Endothelial cell of umbilical vein (primary cell): ENCODE data around the gene CLIC4. TPM values are rescaled to one million over a fixed set of nuclear protein-coding genes. Genes with fewer than 3 reads are reported as not detected.

Experiments
- BruUV-seq: library from RNA; stranded (reverse); fragments of 400-500 nt; replicated peaks from 2 replicates; lab custom pipeline; 2021; lab: Mats Ljungman, UMichigan
- CTCF ChIA-PET: fragments of 300-600, 350-600 bp; sonication (Branson Sonifier 250); formaldehyde crosslinking; loops from one replicate; lab custom pipeline; 2021; ENCODE audit warnings: antibody characterized with exemption, inconsistent platforms; lab: Charles Lee
- POLR2A ChIA-PET: fragments of 300-600, 350-600 bp; sonication (Branson Sonifier 250); formaldehyde crosslinking; loops from one replicate; lab custom pipeline; 2021; ENCODE audit warnings: antibody characterized with exemption, inconsistent platforms; lab: Charles Lee
- DNase-seq: peaks from one replicate; pipeline ENCODE4 v3.0.0-alpha.2; 2011; ENCODE audit warnings: low read depth, low spot score
- FAIRE-seq: peaks from 2 replicates; lab custom pipeline; 2011; peaks lifted over from hg19 to GRCh38; lab: Jason Lieb, UNC
- H2AFZ ChIP-seq: 2 replicates; pipeline ENCODE4 v1.6.0; 2012; ENCODE audit warnings: low read depth, low read length, control low read depth, inconsistent platforms
- H3K27ac ChIP-seq: 2 replicates; pipeline ENCODE4 v1.5.1; 2011; ENCODE audit warnings: low read depth, mild to moderate bottlenecking, control low read depth, low read length, moderate library complexity; ENCODE audit not compliant: insufficient read depth
- H3K27me3 ChIP-seq, 2 experiments: 2 replicates each; pipeline versions ENCODE4 v1.6.0 to v1.6.1; 2011; ENCODE audit warnings: low read length in 2 of 2, mixed read lengths in 1 of 2; ENCODE audit not compliant: control insufficient read depth in 2 of 2, insufficient read depth in 2 of 2
- H3K36me3 ChIP-seq, 2 experiments: 2 replicates in 1 of 2; 3 replicates in 1 of 2; pipeline ENCODE4 v1.5.1; 2011; ENCODE audit warnings: low read length in 2 of 2, mild to moderate bottlenecking in 1 of 2, moderate library complexity in 1 of 2; ENCODE audit not compliant: control insufficient read depth in 2 of 2, insufficient read depth in 2 of 2; ENCODE audit errors: extremely low read depth in 1 of 2
- H3K4me1 ChIP-seq: 3 replicates; pipeline ENCODE4 v1.5.1; 2011; ENCODE audit warnings: mild to moderate bottlenecking, low read length; ENCODE audit not compliant: control insufficient read depth, insufficient read depth; ENCODE audit errors: extremely low read depth
- H3K4me2 ChIP-seq: 2 replicates; pipeline ENCODE4 v1.6.1; 2011; ENCODE audit warnings: low read length, control low read depth, mixed read lengths; ENCODE audit not compliant: insufficient read depth
- H3K4me3 ChIP-seq, 3 experiments: fragments of 200-600 bp in 1 of 3; sonication (generic), shearing (Covaris generic) in 1 of 3; replicated peaks in 1 of 3; 2 replicates each; pipeline ENCODE4 v1.5.1; 2011 to 2016; ENCODE audit warnings: control low read depth in 3 of 3, low read length in 3 of 3, mild to moderate bottlenecking in 2 of 3, inconsistent platforms in 1 of 3, low read depth in 1 of 3, moderate library complexity in 1 of 3; ENCODE audit not compliant: insufficient read depth in 1 of 3
- H3K79me2 ChIP-seq: 2 replicates; pipeline ENCODE4 v1.6.0; 2012; ENCODE audit warnings: low read length, inconsistent platforms; ENCODE audit not compliant: control insufficient read depth, insufficient read depth
- H3K9ac ChIP-seq: replicated peaks from 2 replicates; pipeline ENCODE3; 2011; ENCODE audit warnings: low read length, control low read depth; ENCODE audit not compliant: insufficient read depth; ENCODE audit errors: extremely low read depth
- H3K9me1 ChIP-seq: replicated peaks from 3 replicates; pipeline ENCODE4 v1.6.0; 2011; ENCODE audit warnings: mild to moderate bottlenecking, low read length; ENCODE audit not compliant: control insufficient read depth, insufficient read depth; ENCODE audit errors: extremely low read depth
- H3K9me3 ChIP-seq: replicated peaks from 2 replicates; pipeline ENCODE4 v1.5.1; 2012; ENCODE audit warnings: low read length, inconsistent platforms; ENCODE audit not compliant: control insufficient read depth, insufficient read depth
- H4K20me1 ChIP-seq: replicated peaks from 2 replicates; pipeline ENCODE3; 2011; ENCODE audit warnings: mild to moderate bottlenecking, low read length; ENCODE audit not compliant: control insufficient read depth, insufficient read depth; ENCODE audit errors: extremely low read depth
- EZH2 ChIP-seq: IDR thresholded peaks from 2 replicates; pipeline ENCODE4 v1.6.1; 2012; ENCODE audit warnings: borderline replicate concordance, low read depth, mild to moderate bottlenecking, moderate library complexity, low read length, inconsistent platforms; ENCODE audit not compliant: severe bottlenecking
- FOS ChIP-seq: IDR thresholded peaks from 2 replicates; pipeline ENCODE4 v1.6.1; 2011; ENCODE audit warnings: mild to moderate bottlenecking, low read length, moderate library complexity, borderline replicate concordance; ENCODE audit not compliant: insufficient read depth
- GATA2 ChIP-seq: IDR thresholded peaks from 2 replicates; pipeline ENCODE4 v1.7.0; 2011; ENCODE audit warnings: low read depth, mild to moderate bottlenecking, moderate library complexity, mixed read lengths, low read length; ENCODE audit not compliant: insufficient read length, insufficient read depth
- JUN ChIP-seq: IDR thresholded peaks from 2 replicates; pipeline ENCODE4 v1.6.1; 2011; ENCODE audit warnings: borderline replicate concordance, low read depth; ENCODE audit not compliant: insufficient read length, insufficient read depth
- MYC ChIP-seq: IDR thresholded peaks from one replicate; pipeline ENCODE4 v1.6.1; 2011; ENCODE audit warnings: mild to moderate bottlenecking, low read depth, low read length
- POLR2A ChIP-seq: IDR thresholded peaks from 2 replicates; pipeline ENCODE4 v1.6.1; 2012; ENCODE audit warnings: low read depth, mild to moderate bottlenecking, control low read depth, low read length
- POLR2AphosphoS5 ChIP-seq: IDR thresholded peaks from 2 replicates; pipeline ENCODE4 v1.6.1; 2012; ENCODE audit warnings: low read depth, mild to moderate bottlenecking, control low read depth, low read length, moderate library complexity; ENCODE audit not compliant: insufficient read depth
- dilution Hi-C: fragments of 300-500 bp; cut with MboI; formaldehyde crosslinking; loops from one replicate; pipeline ENCODE4 v1.15.0; 2019; ENCODE audit warnings: low sequenced_read_pairs; ENCODE audit not compliant: extremely low pct_ligation_motif_present
- intact Hi-C: fragments of 100-400 bp; cut with micrococcal nuclease; formaldehyde crosslinking; loops from one replicate; pipeline ENCODE4 v1.10.0; 2022
- polyA plus RNA-seq, 4 experiments: library from polyadenylated mRNA; depleted of rRNA in 3 of 4; stranded (reverse) in 3 of 4; unstranded in 1 of 4; fragments of >200 nt; gene quantifications; 2 replicates each; pipeline versions ENCODE4 v1.2.1 to v1.2.3, GENCODE V29; 2011 to 2012; ENCODE audit warnings: missing spikeins in 1 of 4
- total RNA-seq: library from RNA; stranded (reverse); gene quantifications from 2 replicates; pipeline ENCODE4 v1.2.3, GENCODE V29; 2021
- TF ChIP-seq, protein P1 (sequence below): IDR thresholded peaks from 2 replicates; pipeline ENCODE4 v1.6.1; 2011; ENCODE audit not compliant: insufficient read depth, insufficient read length
- TF ChIP-seq, protein P2 (sequence below), 2 donors: IDR thresholded peaks; 1 replicate in 1 of 2; 2 replicates in 1 of 2; pipeline ENCODE4 v1.5.1; 2011; ENCODE audit warnings: low read length in 2 of 2, mild to moderate bottlenecking in 2 of 2, moderate library complexity in 2 of 2, control low read depth in 1 of 2, inconsistent platforms in 1 of 2, low read depth in 1 of 2; ENCODE audit not compliant: insufficient read depth in 1 of 2; ENCODE audit errors: extremely low read depth in 1 of 2

The CLIC4 gene
- total and polyA plus RNA-seq, 2 donors (not counting 3 experiments of a cell fraction or from before 2014, with no cell fraction given) = 97.5 to 330 TPM

DNA sequence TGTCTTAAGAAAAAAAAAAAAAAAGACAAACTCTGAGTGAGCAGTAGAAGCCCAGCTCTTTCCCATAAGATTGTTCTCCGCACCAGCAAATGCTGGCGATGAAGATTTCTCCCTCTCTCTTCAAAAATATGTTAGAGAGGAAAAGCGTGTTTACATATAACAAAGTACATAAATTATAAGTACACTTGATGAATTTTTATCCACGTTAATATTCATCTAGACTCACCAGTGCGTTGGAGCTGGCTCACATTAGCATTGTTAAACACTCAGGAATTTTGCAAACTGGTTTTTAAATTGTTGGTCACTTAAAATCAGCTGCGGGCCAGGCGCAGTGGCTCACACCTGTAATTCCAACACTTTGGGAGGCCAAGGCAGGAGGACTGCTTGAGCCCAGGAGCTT lies 128.8 kb downstream of the CLIC4 start:
- H3K4me3 ChIP-seq = no peak overlapping the region
- H3K9ac ChIP-seq = no peak overlapping the region
- H3K27ac ChIP-seq = no peak overlapping the region
- dilution Hi-C loops (no loop called here), intact Hi-C loops (no loop called here)
- no peak overlapping the region for H3K4me2 ChIP-seq
- no peaks in the 10 kb centered on the region for H3K9me1 ChIP-seq
- BruUV-seq = no TSS peak
- no peaks in the 10 kb centered on the region for H3K4me1 ChIP-seq
- H3K27me3 ChIP-seq = peaks cover 7 to 15% of the 10 kb centered on the region in 2 experiments
- no peak for FAIRE-seq
- H4K20me1 ChIP-seq = no peaks in the 10 kb centered on the region
- POLR2A ChIA-PET = no interaction called here
- CTCF ChIA-PET = interaction anchor here (0.9 kb wide), 1 partner anchor 15 kb away, joined by 3 read pairs; no protein-coding TSS in a partner anchor
- DNase-seq = no peak
- no peak overlapping the region for H2AFZ ChIP-seq
- no peaks in the 10 kb centered on the region for H3K9me3 ChIP-seq
- no peak for TF ChIP-seq POLR2AphosphoS5
- TF ChIP-seq, protein P1, sequence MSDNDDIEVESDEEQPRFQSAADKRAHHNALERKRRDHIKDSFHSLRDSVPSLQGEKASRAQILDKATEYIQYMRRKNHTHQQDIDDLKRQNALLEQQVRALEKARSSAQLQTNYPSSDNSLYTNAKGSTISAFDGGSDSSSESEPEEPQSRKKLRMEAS = no peak
- no peak for TF ChIP-seq EZH2
- no peak for TF ChIP-seq JUN
- no peak for TF ChIP-seq FOS
- TF ChIP-seq, protein P2, sequence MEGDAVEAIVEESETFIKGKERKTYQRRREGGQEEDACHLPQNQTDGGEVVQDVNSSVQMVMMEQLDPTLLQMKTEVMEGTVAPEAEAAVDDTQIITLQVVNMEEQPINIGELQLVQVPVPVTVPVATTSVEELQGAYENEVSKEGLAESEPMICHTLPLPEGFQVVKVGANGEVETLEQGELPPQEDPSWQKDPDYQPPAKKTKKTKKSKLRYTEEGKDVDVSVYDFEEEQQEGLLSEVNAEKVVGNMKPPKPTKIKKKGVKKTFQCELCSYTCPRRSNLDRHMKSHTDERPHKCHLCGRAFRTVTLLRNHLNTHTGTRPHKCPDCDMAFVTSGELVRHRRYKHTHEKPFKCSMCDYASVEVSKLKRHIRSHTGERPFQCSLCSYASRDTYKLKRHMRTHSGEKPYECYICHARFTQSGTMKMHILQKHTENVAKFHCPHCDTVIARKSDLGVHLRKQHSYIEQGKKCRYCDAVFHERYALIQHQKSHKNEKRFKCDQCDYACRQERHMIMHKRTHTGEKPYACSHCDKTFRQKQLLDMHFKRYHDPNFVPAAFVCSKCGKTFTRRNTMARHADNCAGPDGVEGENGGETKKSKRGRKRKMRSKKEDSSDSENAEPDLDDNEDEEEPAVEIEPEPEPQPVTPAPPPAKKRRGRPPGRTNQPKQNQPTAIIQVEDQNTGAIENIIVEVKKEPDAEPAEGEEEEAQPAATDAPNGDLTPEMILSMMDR (IDR thresholded peaks at IDR 0.05; ENCODE audit: extremely low read depth in 1 of 2, insufficient read depth in 1 of 2, low read depth in 1 of 2, low read length in 2 of 2) = no peak
- TF ChIP-seq MYC = no peak
- no peak for TF ChIP-seq POLR2A
- TF ChIP-seq GATA2 = no peak
- H3K36me3 ChIP-seq = no peaks in the 10 kb centered on the region
- H3K79me2 ChIP-seq = no peaks in the 10 kb centered on the region
